Type B pancreatic cell (in vitro differentiated cells): ENCODE data around the gene SLC12A8. TPM values are rescaled to one million over a fixed set of nuclear protein-coding genes. Genes with fewer than 3 reads are reported as not detected.

Source experiments
- DNase-seq: peaks from one replicate; pipeline ENCODE4 v3.0.0; 2021; ENCODE audit warnings: mixed read lengths; ENCODE audit not compliant: unreplicated experiment; ENCODE audit errors: extremely low spot score
- H3K27ac Mint-ChIP-seq: 2 replicates; pipeline ENCODE4 v1.8.0; 2021; ENCODE audit warnings: mild to moderate bottlenecking, mixed read lengths
- H3K27me3 Mint-ChIP-seq: 2 replicates; pipeline ENCODE4 v1.8.0; 2021; ENCODE audit warnings: mixed read lengths
- H3K36me3 Mint-ChIP-seq: 2 replicates; pipeline ENCODE4 v1.8.0; 2021; ENCODE audit warnings: mixed read lengths
- H3K4me1 Mint-ChIP-seq: one replicate; pipeline ENCODE4 v1.8.0; 2021; ENCODE audit warnings: mixed read lengths; ENCODE audit not compliant: unreplicated experiment
- H3K4me3 Mint-ChIP-seq: 2 replicates; pipeline ENCODE4 v1.8.0; 2021; ENCODE audit warnings: mild to moderate bottlenecking, mixed read lengths
- H3K9me3 Mint-ChIP-seq: 2 replicates; pipeline ENCODE4 v1.8.0; 2021; ENCODE audit warnings: mixed read lengths
- long read RNA-seq: library from polyadenylated mRNA; unstranded; transcript quantifications from one replicate; pipeline ENCODE4 v2.0.0, GENCODE V29; 2020
- total RNA-seq: library from RNA; stranded (reverse); gene quantifications from 2 replicates; pipeline ENCODE4 v1.2.1, GENCODE V29; 2021; ENCODE audit warnings: low replicate concordance
- TF ChIP-seq, protein P1 (sequence below): fragments of 200-600 bp; sonication (generic); conservative IDR thresholded peaks from 2 replicates; pipeline ENCODE4 v1.5.0; 2021; ENCODE audit warnings: antibody characterized with exemption, mild to moderate bottlenecking

The SLC12A8 gene, protein sequence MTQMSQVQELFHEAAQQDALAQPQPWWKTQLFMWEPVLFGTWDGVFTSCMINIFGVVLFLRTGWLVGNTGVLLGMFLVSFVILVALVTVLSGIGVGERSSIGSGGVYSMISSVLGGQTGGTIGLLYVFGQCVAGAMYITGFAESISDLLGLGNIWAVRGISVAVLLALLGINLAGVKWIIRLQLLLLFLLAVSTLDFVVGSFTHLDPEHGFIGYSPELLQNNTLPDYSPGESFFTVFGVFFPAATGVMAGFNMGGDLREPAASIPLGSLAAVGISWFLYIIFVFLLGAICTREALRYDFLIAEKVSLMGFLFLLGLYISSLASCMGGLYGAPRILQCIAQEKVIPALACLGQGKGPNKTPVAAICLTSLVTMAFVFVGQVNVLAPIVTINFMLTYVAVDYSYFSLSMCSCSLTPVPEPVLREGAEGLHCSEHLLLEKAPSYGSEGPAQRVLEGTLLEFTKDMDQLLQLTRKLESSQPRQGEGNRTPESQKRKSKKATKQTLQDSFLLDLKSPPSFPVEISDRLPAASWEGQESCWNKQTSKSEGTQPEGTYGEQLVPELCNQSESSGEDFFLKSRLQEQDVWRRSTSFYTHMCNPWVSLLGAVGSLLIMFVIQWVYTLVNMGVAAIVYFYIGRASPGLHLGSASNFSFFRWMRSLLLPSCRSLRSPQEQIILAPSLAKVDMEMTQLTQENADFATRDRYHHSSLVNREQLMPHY
- total RNA-seq = 6.8 and 13.8 TPM in 2 replicates
- long read RNA-seq, transcript SLC12A8-207 (14 exons, 2,989 nt) = major isoform, 14 of 31 reads
- long read RNA-seq, partial matches to known transcripts = 0 of 31 reads
- long read RNA-seq, other reads (novel, unspliced or antisense) = 15 of 31 reads

DNA sequence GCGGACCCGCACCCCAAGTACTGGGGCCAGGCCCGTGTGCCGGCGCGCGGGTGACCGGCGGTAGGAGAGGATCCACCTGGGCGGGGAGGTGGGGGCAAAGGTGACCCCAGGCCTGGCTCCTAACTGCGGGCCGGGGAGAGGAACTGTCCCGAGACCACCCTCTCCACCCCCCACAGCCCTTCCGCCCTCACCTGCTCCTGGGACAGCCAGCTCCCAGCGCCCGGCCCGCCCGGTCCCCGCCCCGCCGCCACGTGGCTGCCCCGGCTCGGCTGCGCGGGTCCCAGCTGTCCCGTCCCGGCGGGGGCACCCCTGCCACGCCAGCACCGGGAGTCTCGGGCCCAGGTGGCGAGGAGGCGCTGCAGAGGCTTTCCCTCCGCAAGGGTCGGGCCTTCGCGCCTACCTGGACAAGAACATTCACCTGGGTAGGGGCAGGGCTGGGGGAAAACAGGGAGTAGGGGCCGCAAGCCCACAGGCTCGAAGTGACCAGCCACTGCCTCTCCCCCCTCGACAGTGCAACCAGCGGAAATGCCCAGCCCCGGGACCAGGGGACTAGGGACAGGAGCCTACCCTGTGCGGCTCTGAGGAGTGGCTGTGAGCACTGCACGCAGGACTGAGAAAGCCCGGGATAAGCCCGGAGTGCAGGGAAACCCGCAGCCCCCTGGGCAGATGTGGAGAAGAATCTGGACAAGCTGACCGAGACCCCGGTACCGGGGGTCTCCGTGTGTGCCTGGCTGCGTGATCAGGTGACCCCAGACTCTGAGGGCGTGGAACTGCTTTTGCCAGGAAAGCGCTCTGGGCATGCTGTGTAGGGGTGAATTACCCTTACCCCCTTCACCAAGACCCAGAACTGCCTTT, at the start of gene SLC12A8:
Gene SLC12A8, minus strand, starts transcription at position 240 of the 855 bp plus-strand sequence. CDS start 1,399 bp downstream, outside the sequence.
- DNase-seq = no peak
- Mint-ChIP-seq H3K4me1 (peaks cover 12% of the 10 kb centered on the region), H3K27ac (peak within 1 kb of the TSS; percentile 61), H3K9me3 (no peaks in the 10 kb centered on the region), H3K27me3 (peaks cover 15% of the 10 kb centered on the region), H3K36me3 (no peaks in the 10 kb centered on the region), H3K4me3 (peak within 1 kb of the TSS; percentile 86)
- TF ChIP-seq, protein P1, sequence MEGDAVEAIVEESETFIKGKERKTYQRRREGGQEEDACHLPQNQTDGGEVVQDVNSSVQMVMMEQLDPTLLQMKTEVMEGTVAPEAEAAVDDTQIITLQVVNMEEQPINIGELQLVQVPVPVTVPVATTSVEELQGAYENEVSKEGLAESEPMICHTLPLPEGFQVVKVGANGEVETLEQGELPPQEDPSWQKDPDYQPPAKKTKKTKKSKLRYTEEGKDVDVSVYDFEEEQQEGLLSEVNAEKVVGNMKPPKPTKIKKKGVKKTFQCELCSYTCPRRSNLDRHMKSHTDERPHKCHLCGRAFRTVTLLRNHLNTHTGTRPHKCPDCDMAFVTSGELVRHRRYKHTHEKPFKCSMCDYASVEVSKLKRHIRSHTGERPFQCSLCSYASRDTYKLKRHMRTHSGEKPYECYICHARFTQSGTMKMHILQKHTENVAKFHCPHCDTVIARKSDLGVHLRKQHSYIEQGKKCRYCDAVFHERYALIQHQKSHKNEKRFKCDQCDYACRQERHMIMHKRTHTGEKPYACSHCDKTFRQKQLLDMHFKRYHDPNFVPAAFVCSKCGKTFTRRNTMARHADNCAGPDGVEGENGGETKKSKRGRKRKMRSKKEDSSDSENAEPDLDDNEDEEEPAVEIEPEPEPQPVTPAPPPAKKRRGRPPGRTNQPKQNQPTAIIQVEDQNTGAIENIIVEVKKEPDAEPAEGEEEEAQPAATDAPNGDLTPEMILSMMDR = no peak

DNA sequence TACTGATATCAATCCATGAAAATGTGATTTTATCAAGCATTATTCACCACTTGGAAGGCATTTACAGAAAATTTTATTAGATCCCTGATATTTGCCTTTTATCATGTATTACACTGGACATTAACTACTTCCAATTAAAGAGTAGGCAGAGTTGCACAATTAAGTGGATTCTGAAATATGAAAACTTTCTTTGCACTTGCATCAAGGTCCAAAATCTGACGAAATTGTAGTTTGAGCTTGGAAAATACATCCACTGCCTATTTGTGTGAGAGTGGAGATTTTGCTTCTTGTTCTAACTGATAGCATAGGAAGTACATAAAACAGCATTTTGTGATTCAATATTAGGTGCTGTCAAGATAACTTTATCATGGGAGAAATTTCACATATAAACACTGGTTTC, 49.6 kb upstream of the SLC12A8 start:
- Mint-ChIP-seq H3K36me3 (peaks cover 45% of the 10 kb centered on the region), H3K4me1 (no peaks in the 10 kb centered on the region), H3K9me3 (peaks cover 5% of the 10 kb centered on the region), H3K4me3 (no peak overlapping the region), H3K27ac (no peak overlapping the region), H3K27me3 (no peaks in the 10 kb centered on the region)
- DNase-seq = no peak
- TF ChIP-seq, protein P1 = no peak

DNA sequence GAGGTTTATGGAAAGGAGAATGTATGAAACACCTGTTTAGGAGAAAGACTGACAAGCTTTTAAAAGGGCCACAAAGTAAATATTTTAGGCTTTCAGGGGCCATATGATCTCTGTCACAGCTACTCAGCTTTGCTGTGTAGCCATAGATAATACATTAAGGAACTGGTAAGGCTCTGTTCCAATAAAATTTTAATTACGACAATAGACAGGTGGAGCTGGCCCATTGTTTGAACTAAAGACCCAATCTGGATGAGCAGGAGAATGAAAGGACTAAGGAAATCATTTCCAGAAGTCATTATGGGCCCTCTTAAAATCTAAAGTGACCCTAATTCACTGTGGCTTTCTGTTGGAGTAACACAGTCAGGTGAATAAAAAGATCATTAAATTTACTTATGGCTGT, 48.5 kb upstream of the SLC12A8 start:
- Mint-ChIP-seq H3K36me3 (peaks cover 41% of the 10 kb centered on the region), H3K27me3 (no peaks in the 10 kb centered on the region)

DNA sequence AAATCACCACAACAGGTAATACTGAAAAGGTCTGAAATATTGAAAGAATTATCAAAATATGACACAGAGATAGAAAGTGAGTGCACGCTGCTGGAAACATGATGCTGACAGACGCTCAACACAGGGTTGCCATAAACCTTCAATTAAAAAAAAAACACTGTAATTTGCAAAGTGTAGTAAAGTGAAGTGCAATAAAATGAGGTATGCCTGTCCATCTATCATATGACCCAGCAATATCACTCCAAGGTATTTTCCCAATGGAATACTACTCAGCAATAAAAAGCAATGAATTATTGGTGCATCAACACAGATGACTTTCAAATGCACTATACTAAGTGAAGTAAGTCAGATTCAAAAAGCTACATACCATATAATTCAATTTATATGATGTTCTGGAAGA, 47.6 kb upstream of the SLC12A8 start:
- Mint-ChIP-seq H3K9me3 (peaks cover 11% of the 10 kb centered on the region), H3K27ac (no peak overlapping the region), H3K4me1 (no peaks in the 10 kb centered on the region), H3K36me3 (peaks cover 36% of the 10 kb centered on the region), H3K27me3 (no peaks in the 10 kb centered on the region), H3K4me3 (no peak overlapping the region)
- TF ChIP-seq, protein P1 = no peak
- DNase-seq = no peak

More for the DNA sequence above, 48.5 kb upstream of the SLC12A8 start:
- no peaks in the 10 kb centered on the region for H3K4me1 Mint-ChIP-seq
- H3K9me3 Mint-ChIP-seq = peaks cover 11% of the 10 kb centered on the region
- DNase-seq = no peak
- H3K4me3 Mint-ChIP-seq = no peak overlapping the region
- no peak overlapping the region for H3K27ac Mint-ChIP-seq
- TF ChIP-seq, protein P1 = no peak

DNA sequence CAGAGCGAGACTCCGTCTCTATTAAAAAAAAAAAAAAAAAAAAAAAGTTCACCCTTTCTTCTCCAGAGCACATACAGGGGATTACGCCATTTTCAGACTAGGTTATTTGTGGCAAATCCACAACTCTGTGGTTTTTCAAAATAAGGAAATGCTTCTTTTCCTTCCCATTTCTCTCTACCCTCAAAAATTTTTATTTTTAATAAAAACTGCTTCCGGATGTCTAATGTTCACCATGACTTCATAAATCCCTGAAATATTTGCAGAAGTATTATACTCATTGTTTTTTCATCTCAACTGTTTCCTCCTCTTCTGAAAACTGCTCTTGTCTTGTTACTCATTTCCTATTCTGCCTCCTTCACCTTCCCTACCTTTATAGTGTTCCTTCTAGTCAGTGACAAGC, 45.0 kb upstream of the SLC12A8 start:
- DNase-seq = no peak
- Mint-ChIP-seq H3K27me3 (no peaks in the 10 kb centered on the region), H3K4me1 (no peaks in the 10 kb centered on the region), H3K4me3 (no peak overlapping the region), H3K36me3 (peaks cover 28% of the 10 kb centered on the region), H3K27ac (no peak overlapping the region), H3K9me3 (peaks cover 11% of the 10 kb centered on the region)
- TF ChIP-seq, protein P1 = no peak
